Adrenal gland (tissue), 12 donors: ENCODE results near the gene TXN. TPM values are rescaled to one million over a fixed set of nuclear protein-coding genes. Genes with fewer than 3 reads are reported as not detected.

ENCODE experiments used
- DNase-seq, 7 donors: peaks; one replicate each; pipeline ENCODE4 v3.0.0-alpha.2; 2019 to 2020
- H3K27ac ChIP-seq, 5 donors: fragments of 200-600 bp; sonication (generic) in 4 of 5; 1 replicate in 3 of 5; 2 replicates in 2 of 5; pipeline versions ENCODE4 v1.5.1 to v1.8.0; 2016 to 2020; ENCODE audit warnings: mild to moderate bottlenecking in 1 of 5
- H3K27me3 ChIP-seq: fragments of 200-600 bp; 2 replicates; pipeline ENCODE4 v1.8.0; 2021
- H3K36me3 ChIP-seq, 2 donors: fragments of 200-600 bp; replicated peaks in 1 of 2; 1 replicate in 1 of 2; 2 replicates in 1 of 2; pipeline versions ENCODE4 v1.5.1 to v1.8.0; 2018 to 2022
- H3K4me1 ChIP-seq, 2 donors: fragments of 200-600 bp; replicated peaks in 1 of 2; 1 replicate in 1 of 2; 2 replicates in 1 of 2; pipeline versions ENCODE4 v1.5.1 to v1.8.0; 2018 to 2021
- H3K4me3 ChIP-seq, 4 donors: fragments of 200-600 bp; sonication (generic) in 3 of 4; one replicate each; pipeline ENCODE4 v1.5.1; 2016 to 2018
- H3K9me3 ChIP-seq, 3 donors: fragments of 200-600 bp; sonication (generic) in 1 of 3; replicated peaks in 1 of 3; 1 replicate in 2 of 3; 2 replicates in 1 of 3; pipeline versions ENCODE4 v1.5.1 to v1.8.0; 2016 to 2021
- CTCF ChIP-seq, 6 experiments: fragments of 450-650 bp in 4 of 6; fragments of 200-600 bp in 2 of 6; sonication (generic) in 1 of 6; IDR thresholded peaks; 1 replicate in 5 of 6; 2 replicates in 1 of 6; pipeline versions ENCODE4 v1.5.1 to v1.8.0; 2016 to 2021; ENCODE audit warnings: antibody characterized with exemption in 6 of 6, mild to moderate bottlenecking in 2 of 6, moderate library complexity in 1 of 6
- POLR2A ChIP-seq, 2 donors: fragments of 450-650 bp; IDR thresholded peaks; one replicate each; pipeline ENCODE4 v1.6.1; 2017; ENCODE audit warnings: antibody characterized with exemption in 2 of 2, mild to moderate bottlenecking in 2 of 2, moderate library complexity in 1 of 2
- WGBS, 4 donors: extraction: QIAGEN DNeasy Blood & Tissue Kit in 2 of 4; methylation state at CpG; one replicate each; pipeline versions ENCODE4 v1.1.5 to v1.1.7; 2013 to 2017; 5-methylcytosine and 5-hydroxymethylcytosine counted together
- intact Hi-C, 2 donors: fragments of 100-400 bp; cut with DNase I; formaldehyde crosslinking; loops; one replicate each; pipeline versions ENCODE4 v1.14.1 to v1.15.0; 2022 to 2023
- polyA plus RNA-seq, 3 donors: library from polyadenylated mRNA; stranded (reverse); fragments of 200-250 nt in 2 of 3; fragments of 350-450 nt in 1 of 3; fragmentation: Illumina TruSeq in 1 of 3; extraction: RNeasy Lipid Tissue Mini Kit (QIAGEN cat#74804) in 1 of 3; gene quantifications; one replicate each; pipeline ENCODE4 v1.2.3, GENCODE V29; 2013 to 2014
- total RNA-seq, 9 donors: library from RNA; depleted of rRNA in 4 of 9; stranded (reverse); fragments of >200 nt in 4 of 9; fragments of 120-200 nt in 1 of 9; fragmentation: NEBNext Ultra II Directional in 1 of 9; extraction: Animal tissue kit (Norgen Biotek cat#: 25700) in 1 of 9; gene quantifications; one replicate each; pipeline versions ENCODE4 v1.1.0 to v1.2.4, GENCODE V29; 2013 to 2023
- donor health status: healthy with polysubstance abuse.
- donor health status: Bipolar disorder and iron deficiency.
- donor health status: DM: yes; HTN: yes; CAD: no.
- donor health status: DM: no; HTN: no; CAD: no.
- donor health status: DM: no; HTN: no; CAD: no.
- donor health status: DM: yes; HTN: yes; CAD: no.

TXN gene
- total and polyA plus RNA-seq, 12 donors, result 60.3 to 331 (median 112) TPM

DNA sequence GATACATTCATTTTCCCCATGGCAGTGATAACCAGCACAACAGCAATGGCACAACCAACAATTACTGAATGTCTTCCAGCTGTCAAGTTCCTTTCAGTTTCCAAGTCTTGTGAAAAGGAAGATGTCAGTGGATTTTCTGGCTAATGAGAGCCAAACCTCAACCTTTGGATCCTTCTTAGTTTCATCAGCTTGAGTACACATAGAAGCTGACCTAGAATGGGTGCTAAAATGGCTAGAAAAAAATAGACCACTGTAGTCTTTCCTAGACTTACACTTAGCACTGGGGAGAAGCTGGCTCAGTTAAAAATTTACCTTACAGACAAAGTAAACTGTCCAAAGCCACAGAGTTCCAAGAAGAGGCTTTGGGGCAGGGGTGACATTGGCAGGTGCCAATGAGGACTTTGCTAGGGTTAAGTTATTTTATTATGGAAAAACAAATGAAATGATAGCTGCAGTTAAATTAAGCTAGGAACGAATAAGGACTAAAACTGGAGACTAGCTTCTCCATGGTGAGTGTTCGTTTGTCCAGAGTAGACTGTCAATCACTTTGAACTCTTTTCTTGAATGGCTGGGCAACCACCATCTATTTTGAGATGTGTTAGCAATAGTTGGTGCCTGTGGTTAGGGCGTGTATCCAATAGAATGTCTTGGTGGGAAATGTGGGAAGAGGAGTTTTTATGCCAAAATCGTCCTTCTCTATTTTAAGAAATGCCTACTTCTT lies 25.9 kb upstream of the TXN start:
- H3K4me1 ChIP-seq, result no peaks in the 10 kb centered on the region
- intact Hi-C loops, result no loop called here
- H3K9me3 ChIP-seq, result no peaks in the 10 kb centered on the region
- H3K36me3 ChIP-seq, result no peaks in the 10 kb centered on the region
- H3K27me3 ChIP-seq, result no peaks in the 10 kb centered on the region
- no peak overlapping the region for H3K27ac ChIP-seq
- H3K4me3 ChIP-seq, result no peak overlapping the region
- WGBS, 4 donors, result 48 to 64% (median 55%) methylated on average over 4 of the region's 4 CpGs
- TF ChIP-seq CTCF (IDR thresholded peaks at IDR 0.05) (no peak), POLR2A (IDR thresholded peaks at IDR 0.05) (no peak)
- DNase-seq, result no peak

DNA sequence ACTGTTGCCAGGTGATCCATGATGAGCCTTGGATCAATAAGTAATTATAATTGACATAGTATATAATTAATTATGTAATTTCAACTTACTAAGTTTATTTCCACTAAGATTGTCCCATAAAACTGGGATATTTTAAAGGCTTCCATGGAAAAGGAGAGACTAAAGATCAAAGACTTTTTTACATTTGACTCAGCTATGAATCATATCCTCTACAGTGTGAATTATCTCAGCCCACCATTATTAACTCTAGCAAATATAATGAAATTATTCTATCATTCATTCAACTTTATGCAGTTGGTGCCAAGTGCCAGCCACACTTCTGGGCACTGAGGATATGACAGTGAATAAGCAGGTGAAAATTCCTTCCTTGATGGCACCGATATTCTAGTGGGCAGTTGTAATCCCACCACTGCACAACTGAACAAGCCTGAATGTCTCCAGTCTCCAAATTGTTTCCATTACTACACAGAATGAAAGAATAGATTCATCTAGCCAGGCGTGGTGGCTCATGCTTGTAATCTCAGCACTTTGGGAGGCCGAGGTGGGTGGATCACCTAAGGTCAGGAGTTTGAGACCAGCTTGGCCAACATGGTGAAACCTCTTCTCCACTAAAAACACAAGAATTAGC lies 21.9 kb upstream of the TXN start:
- H3K36me3 ChIP-seq, result no peaks in the 10 kb centered on the region
- H3K4me3 ChIP-seq, result no peak overlapping the region
- no peaks in the 10 kb centered on the region for H3K27me3 ChIP-seq
- WGBS, 4 donors, result 85 to 100% (median 87%) methylated on average over 3 of the region's 3 CpGs
- H3K27ac ChIP-seq, result no peak overlapping the region
- DNase-seq, result no peak
- intact Hi-C loops, result no loop called here
- no peaks in the 10 kb centered on the region for H3K9me3 ChIP-seq
- no peaks in the 10 kb centered on the region for H3K4me1 ChIP-seq
- TF ChIP-seq POLR2A (IDR thresholded peaks at IDR 0.05) (no peak), CTCF (IDR thresholded peaks at IDR 0.05) (no peak)

- no peaks in the 10 kb centered on the region for H3K9me3 ChIP-seq
- no peak overlapping the region for H3K4me3 ChIP-seq
- 45 to 58% (median 49%) methylated on average over 3 of the region's 3 CpGs for WGBS, 4 donors
- no peaks in the 10 kb centered on the region for H3K27me3 ChIP-seq
- intact Hi-C loops, result no loop called here
- H3K27ac ChIP-seq, result no peak overlapping the region
- TF ChIP-seq POLR2A (IDR thresholded peaks at IDR 0.05) (no peak), CTCF (IDR thresholded peaks at IDR 0.05) (no peak)
- H3K4me1 ChIP-seq, result no peaks in the 10 kb centered on the region
- DNase-seq, result no peak
- no peaks in the 10 kb centered on the region for H3K36me3 ChIP-seq
These were observed 20.5 kb upstream of the TXN start for GRCh38 chr9:110276781-110277180.

GRCh38 chr9:110270211-110270995 lies 14.1 kb upstream of the TXN start:
- TF ChIP-seq POLR2A (IDR thresholded peaks at IDR 0.05) (no peak), CTCF (IDR thresholded peaks at IDR 0.05) (no peak)
- Histone ChIP-seq H3K27me3 (no peaks in the 10 kb centered on the region), H3K4me1 (no peaks in the 10 kb centered on the region), H3K36me3 (no peaks in the 10 kb centered on the region), H3K4me3 (no peak overlapping the region), H3K27ac (no peak overlapping the region), H3K9me3 (no peaks in the 10 kb centered on the region)
- no peak for DNase-seq
- intact Hi-C loops, result no loop called here
- WGBS, 4 donors, result 75 to 88% (median 83%) methylated on average over 3 of the region's 3 CpGs
